Measurements from ENCODE around the gene MAP3K19. TPM values are rescaled to one million over a fixed set of nuclear protein-coding genes. Genes with fewer than 3 reads are reported as not detected.

The MAP3K19 gene
- total RNA-seq, 1 donor from 2014 or later = not detected

- no peak overlapping the region for H3K27ac Mint-ChIP-seq (ENCODE audit: unreplicated experiment)
- H3K27me3 Mint-ChIP-seq (ENCODE audit: unreplicated experiment) = no peaks in the 10 kb centered on the region
- peaks cover 20% of the 10 kb centered on the region for H3K4me1 Mint-ChIP-seq (ENCODE audit: unreplicated experiment)
- DNase-seq (ENCODE audit: extremely low spot score, unreplicated experiment) = no peak
- H3K4me3 Mint-ChIP-seq (ENCODE audit: unreplicated experiment) = no peak overlapping the region
- no peak for TF ChIP-seq CTCF (IDR thresholded peaks at IDR 0.05)
- no peaks in the 10 kb centered on the region for H3K9me3 Mint-ChIP-seq (ENCODE audit: unreplicated experiment)
- peaks cover 14% of the 10 kb centered on the region for H3K36me3 Mint-ChIP-seq (ENCODE audit: unreplicated experiment)
Measured at GRCh38 chr2:134934641-134935040, 112.6 kb downstream of the MAP3K19 start.

DNA sequence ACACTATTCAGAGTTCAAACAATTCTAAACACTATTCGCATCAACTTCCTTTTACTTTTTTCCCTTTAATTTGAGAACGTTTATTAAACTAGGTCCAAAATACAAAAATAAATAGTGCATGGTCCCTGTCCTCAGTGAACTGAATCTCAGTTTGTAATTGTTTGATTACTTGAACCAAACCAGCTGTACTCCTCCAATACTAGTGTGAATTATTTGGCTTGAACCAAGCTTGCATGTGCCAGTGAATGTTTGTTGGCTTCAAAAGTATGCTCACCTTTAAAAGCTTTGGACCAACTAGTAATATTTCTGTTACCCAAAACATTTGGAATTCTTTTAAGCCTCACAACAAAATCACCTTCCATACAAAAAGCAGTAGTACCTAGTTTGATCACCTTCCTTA is 113.1 kb downstream of the MAP3K19 start:
- no peak overlapping the region for H3K4me3 Mint-ChIP-seq (ENCODE audit: unreplicated experiment)
- H3K27ac Mint-ChIP-seq (ENCODE audit: unreplicated experiment) = no peak overlapping the region

GRCh38 chr2:134933732-134934131 is 113.5 kb downstream of the MAP3K19 start:
- H3K4me1 Mint-ChIP-seq (ENCODE audit: unreplicated experiment) = peaks cover 20% of the 10 kb centered on the region
- no peak overlapping the region for H3K4me3 Mint-ChIP-seq (ENCODE audit: unreplicated experiment)
- H3K9me3 Mint-ChIP-seq (ENCODE audit: unreplicated experiment) = no peaks in the 10 kb centered on the region
- H3K36me3 Mint-ChIP-seq (ENCODE audit: unreplicated experiment) = peaks cover 14% of the 10 kb centered on the region
- H3K27ac Mint-ChIP-seq (ENCODE audit: unreplicated experiment) = no peak overlapping the region
- no peak for TF ChIP-seq CTCF (IDR thresholded peaks at IDR 0.05)
- H3K27me3 Mint-ChIP-seq (ENCODE audit: unreplicated experiment) = no peaks in the 10 kb centered on the region
- DNase-seq (ENCODE audit: extremely low spot score, unreplicated experiment) = no peak

More for the DNA sequence above, 113.1 kb downstream of the MAP3K19 start:
- no peak for TF ChIP-seq CTCF (IDR thresholded peaks at IDR 0.05)
- no peak for DNase-seq (ENCODE audit: extremely low spot score, unreplicated experiment)
- Mint-ChIP-seq H3K9me3 (ENCODE audit: unreplicated experiment) (no peaks in the 10 kb centered on the region), H3K4me1 (ENCODE audit: unreplicated experiment) (peaks cover 20% of the 10 kb centered on the region), H3K36me3 (ENCODE audit: unreplicated experiment) (peaks cover 14% of the 10 kb centered on the region), H3K27me3 (ENCODE audit: unreplicated experiment) (no peaks in the 10 kb centered on the region)

DNA sequence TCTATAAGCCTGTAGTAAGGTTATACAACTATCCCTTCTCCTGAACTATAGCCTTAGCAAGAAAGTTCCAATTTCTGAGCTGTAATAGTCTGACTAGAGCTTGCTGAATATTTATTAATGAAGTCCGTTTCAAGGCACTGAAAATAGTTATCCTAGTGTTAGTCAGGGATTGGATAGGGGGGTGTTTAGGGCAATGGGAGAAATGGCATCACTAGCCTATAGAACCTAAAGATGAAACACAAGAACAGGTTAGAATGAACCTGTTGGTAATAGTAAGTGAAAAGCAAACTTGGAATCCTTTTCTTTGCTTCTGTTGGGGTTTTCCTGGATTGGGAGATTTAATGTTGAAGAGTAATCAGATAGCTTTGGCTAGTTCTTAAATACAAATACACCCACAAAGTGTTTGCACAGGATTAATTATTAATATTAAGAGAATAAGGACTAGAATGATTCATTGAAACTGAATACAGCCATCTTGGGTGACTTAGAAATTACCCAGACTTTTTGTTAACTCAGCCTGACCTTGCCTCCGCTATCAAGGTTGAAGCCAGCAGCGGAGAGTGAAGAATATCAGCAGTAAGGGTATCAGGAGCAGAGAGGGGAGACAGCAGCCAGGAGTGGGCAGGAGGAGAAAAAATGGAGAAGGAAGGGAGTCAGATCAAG is 114.3 kb downstream of the MAP3K19 start:
- peak overlapping the region; percentile 42 for H3K27ac Mint-ChIP-seq (ENCODE audit: unreplicated experiment)
- TF ChIP-seq CTCF (IDR thresholded peaks at IDR 0.05) = no peak
- H3K4me1 Mint-ChIP-seq (ENCODE audit: unreplicated experiment) = peaks cover 20% of the 10 kb centered on the region

GRCh38 chr2:134927195-134927594 is 120.1 kb downstream of the MAP3K19 start:
- H3K4me3 Mint-ChIP-seq (ENCODE audit: unreplicated experiment) = no peak overlapping the region
- no peak overlapping the region for H3K27ac Mint-ChIP-seq (ENCODE audit: unreplicated experiment)
- H3K27me3 Mint-ChIP-seq (ENCODE audit: unreplicated experiment) = no peaks in the 10 kb centered on the region
- peaks cover 6% of the 10 kb centered on the region for H3K36me3 Mint-ChIP-seq (ENCODE audit: unreplicated experiment)
- TF ChIP-seq CTCF (IDR thresholded peaks at IDR 0.05) = no peak
- peaks cover 39% of the 10 kb centered on the region for H3K4me1 Mint-ChIP-seq (ENCODE audit: unreplicated experiment)
- H3K9me3 Mint-ChIP-seq (ENCODE audit: unreplicated experiment) = no peaks in the 10 kb centered on the region
- no peak for DNase-seq (ENCODE audit: extremely low spot score, unreplicated experiment)

More for the DNA sequence above, 114.3 kb downstream of the MAP3K19 start:
- Mint-ChIP-seq H3K36me3 (ENCODE audit: unreplicated experiment) (peaks cover 11% of the 10 kb centered on the region), H3K4me3 (ENCODE audit: unreplicated experiment) (no peak overlapping the region), H3K9me3 (ENCODE audit: unreplicated experiment) (no peaks in the 10 kb centered on the region), H3K27me3 (ENCODE audit: unreplicated experiment) (no peaks in the 10 kb centered on the region)
- no peak for DNase-seq (ENCODE audit: extremely low spot score, unreplicated experiment)

Measured in osteocyte (in vitro differentiated cells).